GM12801 (cell line): ENCODE data around the gene C3orf20.

Experiments
- TF ChIP-seq, protein P1 (sequence below): IDR thresholded peaks from one replicate; pipeline ENCODE4 v1.5.1; 2011; ENCODE audit warnings: control low read depth; ENCODE audit not compliant: insufficient read length; ENCODE audit errors: extremely low read depth

C3orf20 gene

DNA sequence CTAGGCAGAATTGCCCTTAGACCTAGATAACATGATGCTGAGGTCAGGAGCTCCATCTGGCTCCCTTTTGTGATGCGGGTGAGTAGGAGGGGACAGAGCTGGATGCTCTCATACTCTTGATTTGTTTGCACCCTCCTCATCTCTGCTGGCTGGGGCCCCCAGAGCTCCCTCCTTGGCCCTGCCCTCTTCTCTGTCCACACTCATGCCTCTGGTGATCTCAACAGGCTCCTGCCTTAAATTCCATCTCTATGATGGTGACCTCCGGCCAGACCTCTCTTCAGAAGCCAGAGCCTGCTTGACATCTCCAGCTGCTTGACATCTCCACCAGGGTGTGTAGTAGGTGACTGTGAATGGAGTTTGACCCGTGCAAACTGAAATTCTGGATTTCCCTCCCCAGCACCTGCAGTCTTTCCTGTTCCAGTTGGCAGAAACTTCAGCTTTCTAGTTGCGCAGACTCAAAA is 139.5 kb downstream of the C3orf20 start:
- TF ChIP-seq, protein P1, sequence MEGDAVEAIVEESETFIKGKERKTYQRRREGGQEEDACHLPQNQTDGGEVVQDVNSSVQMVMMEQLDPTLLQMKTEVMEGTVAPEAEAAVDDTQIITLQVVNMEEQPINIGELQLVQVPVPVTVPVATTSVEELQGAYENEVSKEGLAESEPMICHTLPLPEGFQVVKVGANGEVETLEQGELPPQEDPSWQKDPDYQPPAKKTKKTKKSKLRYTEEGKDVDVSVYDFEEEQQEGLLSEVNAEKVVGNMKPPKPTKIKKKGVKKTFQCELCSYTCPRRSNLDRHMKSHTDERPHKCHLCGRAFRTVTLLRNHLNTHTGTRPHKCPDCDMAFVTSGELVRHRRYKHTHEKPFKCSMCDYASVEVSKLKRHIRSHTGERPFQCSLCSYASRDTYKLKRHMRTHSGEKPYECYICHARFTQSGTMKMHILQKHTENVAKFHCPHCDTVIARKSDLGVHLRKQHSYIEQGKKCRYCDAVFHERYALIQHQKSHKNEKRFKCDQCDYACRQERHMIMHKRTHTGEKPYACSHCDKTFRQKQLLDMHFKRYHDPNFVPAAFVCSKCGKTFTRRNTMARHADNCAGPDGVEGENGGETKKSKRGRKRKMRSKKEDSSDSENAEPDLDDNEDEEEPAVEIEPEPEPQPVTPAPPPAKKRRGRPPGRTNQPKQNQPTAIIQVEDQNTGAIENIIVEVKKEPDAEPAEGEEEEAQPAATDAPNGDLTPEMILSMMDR = no peak

DNA sequence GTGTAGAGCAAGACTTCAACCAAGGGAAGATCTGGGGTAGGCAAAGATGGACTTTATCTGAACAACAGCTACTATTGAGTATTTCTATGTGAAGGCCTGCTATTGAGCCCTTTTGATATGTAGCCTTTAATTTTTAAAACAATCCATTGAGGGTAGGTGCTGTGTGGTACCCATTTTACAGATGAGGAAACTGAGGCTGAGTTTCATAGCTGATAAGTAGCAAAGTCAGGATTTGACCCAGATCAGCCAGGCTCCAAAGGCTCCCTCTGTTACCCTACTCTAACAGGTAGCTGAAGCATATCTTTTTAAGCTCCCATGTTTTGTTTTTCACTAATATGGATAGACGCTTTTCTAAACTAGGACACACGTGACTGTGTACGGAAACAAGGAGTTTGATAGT is 141.4 kb downstream of the C3orf20 start:
- TF ChIP-seq, protein P1 = no peak

DNA sequence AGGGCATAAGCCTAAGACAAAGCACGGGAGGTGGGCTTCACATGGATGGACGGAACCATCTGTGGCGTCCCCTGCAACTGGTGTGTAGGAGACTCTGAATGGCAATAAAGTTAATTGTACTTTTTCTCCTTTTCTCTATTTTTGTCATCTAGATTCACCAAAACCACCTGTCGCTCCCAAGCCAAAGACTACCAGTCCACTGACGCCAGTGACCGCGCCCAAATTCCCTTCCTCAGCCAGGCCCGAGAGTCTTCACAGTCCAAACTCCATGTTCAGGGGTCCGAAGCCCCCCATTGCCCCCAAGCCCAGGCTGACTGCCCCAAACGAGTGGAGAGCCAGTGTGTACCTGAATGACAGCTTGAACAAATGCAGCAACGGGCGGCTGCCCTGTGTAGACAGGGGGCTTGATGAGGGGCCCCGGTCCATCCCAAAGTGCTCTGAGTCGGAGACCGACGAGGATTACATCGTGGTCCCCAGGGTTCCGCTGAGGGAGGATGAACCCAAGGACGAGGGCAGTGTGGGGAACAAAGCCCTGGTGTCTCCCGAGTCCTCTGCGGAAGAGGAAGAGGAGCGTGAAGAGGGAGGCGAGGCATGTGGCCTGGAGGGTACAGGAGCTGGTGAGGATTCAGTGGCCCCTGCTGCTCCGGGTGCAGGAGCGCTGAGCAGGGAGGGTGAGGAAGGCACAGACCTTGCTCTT is 144.0 kb downstream of the C3orf20 start, which contains the start of gene FGD5:
TSS of gene FGD5 (plus strand) at position 159 of the 697 bp plus-strand sequence. CDS start at position 269, 110 bp downstream.
- TF ChIP-seq, protein P1 = no peak

DNA sequence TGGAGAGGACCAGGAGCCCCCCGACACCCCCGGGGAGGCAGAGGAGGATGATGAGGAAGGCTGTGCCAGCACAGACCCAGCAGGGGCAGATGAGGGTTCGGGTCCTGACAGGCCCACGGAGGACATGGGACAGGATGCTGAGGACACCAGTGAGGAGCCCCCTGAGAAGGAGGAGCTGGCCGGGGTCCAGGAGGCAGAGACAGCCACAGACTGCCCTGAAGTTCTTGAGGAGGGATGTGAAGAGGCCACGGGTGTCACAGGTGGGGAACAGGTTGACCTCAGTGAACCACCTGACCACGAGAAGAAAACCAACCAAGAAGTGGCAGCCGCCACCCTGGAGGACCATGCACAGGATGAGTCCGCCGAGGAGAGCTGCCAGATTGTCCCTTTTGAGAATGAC is 144.7 kb downstream of the C3orf20 start:
- TF ChIP-seq, protein P1 = no peak

DNA sequence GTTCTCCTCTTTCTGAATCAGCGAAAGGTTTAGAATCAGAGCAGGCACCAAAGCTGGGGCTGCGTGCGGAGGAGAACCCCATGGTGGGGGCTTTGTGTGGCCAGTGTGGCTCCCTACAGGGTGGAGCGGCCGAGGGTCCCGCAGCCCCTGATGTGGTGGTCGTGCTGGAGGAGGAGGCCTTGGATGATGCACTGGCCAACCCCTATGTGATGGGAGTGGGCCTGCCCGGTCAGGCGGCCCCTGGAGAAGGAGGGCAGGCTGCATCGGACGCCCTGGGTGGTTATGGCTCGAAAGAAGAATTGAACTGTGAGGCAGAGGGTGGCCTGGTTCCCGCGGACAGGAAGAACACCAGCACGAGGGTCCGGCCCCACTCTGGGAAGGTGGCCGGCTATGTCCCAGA is 145.2 kb downstream of the C3orf20 start:
- TF ChIP-seq, protein P1 = no peak

DNA sequence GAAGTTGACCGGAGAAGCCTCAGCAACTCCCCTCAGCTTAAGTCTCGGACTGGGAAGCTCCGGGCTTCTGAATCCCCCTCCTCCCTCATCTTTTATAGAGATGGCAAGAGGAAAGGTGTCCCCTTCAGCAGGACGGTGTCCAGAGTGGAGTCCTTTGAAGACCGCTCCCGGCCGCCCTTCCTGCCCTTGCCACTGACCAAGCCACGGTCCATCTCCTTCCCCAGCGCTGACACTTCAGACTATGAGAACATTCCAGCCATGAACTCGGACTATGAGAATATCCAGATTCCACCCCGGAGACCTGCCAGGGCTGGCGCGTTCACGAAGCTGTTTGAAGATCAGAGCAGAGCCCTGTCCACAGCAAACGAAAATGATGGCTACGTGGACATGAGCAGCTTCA is 146.2 kb downstream of the C3orf20 start:
- TF ChIP-seq, protein P1 = no peak

DNA sequence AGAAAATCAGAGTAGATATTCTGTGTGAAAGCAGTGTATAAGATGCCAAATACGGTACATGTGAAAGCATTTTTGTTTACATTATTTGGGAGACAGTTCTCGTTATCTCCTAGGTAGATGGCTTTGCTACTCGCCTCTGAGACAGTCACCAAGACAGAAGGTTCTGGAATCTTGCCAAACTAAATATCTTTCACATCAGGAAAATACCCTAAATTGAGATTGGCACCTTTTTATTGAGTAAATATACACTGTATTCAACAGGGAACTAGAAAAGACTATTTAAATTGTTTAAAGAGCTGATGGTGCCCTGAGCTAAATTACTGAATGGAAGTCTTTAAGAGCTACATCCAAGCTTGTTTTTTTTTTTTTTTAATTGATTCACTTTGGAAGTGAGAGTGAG is 147.2 kb downstream of the C3orf20 start:
- TF ChIP-seq, protein P1 = no peak
